Neural cell (in vitro differentiated cells): ENCODE measurements around the gene SYPL2. TPM values are rescaled to one million over a fixed set of nuclear protein-coding genes. Genes with fewer than 3 reads are reported as not detected.

Experiments used
- H2AFZ ChIP-seq: fragments of 200-600, 300-800 bp; sonication (generic), shearing (Covaris generic); 2 replicates; pipeline ENCODE4 v1.6.0; 2014; ENCODE audit warnings: low read depth, mild to moderate bottlenecking, antibody characterized with exemption, low read length, moderate library complexity
- H3F3A ChIP-seq: fragments of 200-600 bp; shearing (Covaris generic); 2 replicates; pipeline ENCODE4 v1.6.1; 2016; ENCODE audit warnings: mild to moderate bottlenecking, moderate library complexity, mixed read lengths, antibody characterized with exemption, low read length; ENCODE audit not compliant: insufficient read depth, poor library complexity, severe bottlenecking
- H3K27ac ChIP-seq: fragments of 200-600, 300-800 bp; sonication (generic), shearing (Covaris generic); 2 replicates; pipeline ENCODE4 v1.5.1; 2014; ENCODE audit warnings: mild to moderate bottlenecking, low read length, moderate library complexity
- H3K27me3 ChIP-seq: fragments of 300-800, 200-600 bp; sonication (generic), shearing (Covaris generic); 2 replicates; pipeline ENCODE4 v1.6.0; 2014; ENCODE audit warnings: mild to moderate bottlenecking, low read depth, low read length, moderate library complexity; ENCODE audit not compliant: insufficient read depth
- H3K36me3 ChIP-seq: fragments of 300-800, 200-600 bp; sonication (generic), shearing (Covaris generic); 2 replicates; pipeline ENCODE4 v1.5.1; 2014; ENCODE audit warnings: mild to moderate bottlenecking, antibody characterized with exemption, low read length, moderate library complexity; ENCODE audit not compliant: insufficient read depth
- H3K4me2 ChIP-seq: fragments of 300-800, 200-600 bp; sonication (generic), shearing (Covaris generic); 2 replicates; pipeline ENCODE4 v1.6.0; 2014; ENCODE audit warnings: mild to moderate bottlenecking, low read length
- H3K4me3 ChIP-seq: fragments of 300-800, 200-600 bp; sonication (generic), shearing (Covaris generic); 2 replicates; pipeline ENCODE4 v1.5.1; 2014; ENCODE audit warnings: mild to moderate bottlenecking, low read length, moderate library complexity
- H3K79me2 ChIP-seq: fragments of 200-600 bp; shearing (Covaris generic); replicated peaks from 2 replicates; pipeline ENCODE4 v1.6.0; 2014; ENCODE audit warnings: mild to moderate bottlenecking, low read length, moderate library complexity; ENCODE audit not compliant: insufficient read depth
- H3K9ac ChIP-seq: fragments of 300-800, 200-600 bp; sonication (generic), shearing (Covaris generic); 2 replicates; pipeline ENCODE4 v1.6.1; 2016; ENCODE audit warnings: mild to moderate bottlenecking, low read length, mixed read lengths
- H3K9me2 ChIP-seq: fragments of 200-600 bp; shearing (Covaris generic); 2 replicates; pipeline ENCODE4 v1.6.1; 2016; ENCODE audit warnings: mild to moderate bottlenecking, low read length, mixed read lengths; ENCODE audit not compliant: insufficient read depth
- H3K9me3 ChIP-seq: fragments of 200-600, 300-800 bp; sonication (generic), shearing (Covaris generic); 2 replicates; pipeline ENCODE4 v1.6.1; 2016; ENCODE audit warnings: mild to moderate bottlenecking, mixed run types, low read length, moderate library complexity, mixed read lengths
- H4K20me1 ChIP-seq: fragments of 200-600 bp; shearing (Covaris generic); 2 replicates; pipeline ENCODE4 v1.6.1; 2016; ENCODE audit warnings: mild to moderate bottlenecking, mixed run types; ENCODE audit not compliant: insufficient read depth
- EP300 ChIP-seq: fragments of 450-650 bp; conservative IDR thresholded peaks from 2 replicates; pipeline ENCODE4 v1.6.1; 2014; ENCODE audit warnings: antibody characterized with exemption, mild to moderate bottlenecking, moderate library complexity; ENCODE audit not compliant: poor library complexity, severe bottlenecking
- EZH2 ChIP-seq: fragments of 200-600, 300-800 bp; shearing (Covaris generic), sonication (generic); IDR thresholded peaks from 2 replicates; pipeline ENCODE4 v1.6.1; 2014; ENCODE audit warnings: antibody characterized with exemption, low read length, borderline replicate concordance, mild to moderate bottlenecking; ENCODE audit not compliant: insufficient read depth, poor library complexity, severe bottlenecking
- MXI1 ChIP-seq: fragments of 450-650 bp; conservative IDR thresholded peaks from 2 replicates; pipeline ENCODE4 v1.6.1; 2014; ENCODE audit warnings: antibody characterized with exemption, mild to moderate bottlenecking; ENCODE audit not compliant: poor library complexity, severe bottlenecking
- POLR2AphosphoS5 ChIP-seq: IDR thresholded peaks from 2 replicates; pipeline ENCODE4 v1.6.1; 2012
- RAD21 ChIP-seq: fragments of 450-650 bp; conservative IDR thresholded peaks from 2 replicates; pipeline ENCODE4 v1.6.1; 2014; ENCODE audit warnings: antibody characterized with exemption, mild to moderate bottlenecking, moderate library complexity
- SMC3 ChIP-seq: fragments of 450-650 bp; conservative IDR thresholded peaks from 2 replicates; pipeline ENCODE4 v1.6.1; 2014; ENCODE audit warnings: antibody characterized with exemption, mild to moderate bottlenecking, moderate library complexity; ENCODE audit not compliant: poor library complexity
- TAF1 ChIP-seq: IDR thresholded peaks from 2 replicates; pipeline ENCODE4 v1.6.1; 2012; ENCODE audit warnings: low read depth
- polyA plus RNA-seq: library from polyadenylated mRNA; depleted of rRNA; stranded (reverse); fragments of >200 nt; gene quantifications from 2 replicates; pipeline ENCODE4 v1.2.3, GENCODE V29; 2014
- TF ChIP-seq, protein P1 (sequence below): fragments of 450-650 bp; IDR thresholded peaks from 2 replicates; pipeline ENCODE4 v1.5.1; 2014; ENCODE audit warnings: antibody characterized with exemption, mild to moderate bottlenecking, moderate library complexity; ENCODE audit not compliant: poor library complexity, severe bottlenecking
- TF ChIP-seq, protein P2 (sequence below): IDR thresholded peaks from 2 replicates; pipeline ENCODE4 v1.6.1; 2012; ENCODE audit warnings: borderline replicate concordance

Gene SYPL2
- polyA plus RNA-seq, 1 donor from 2014 or later = not detected

DNA sequence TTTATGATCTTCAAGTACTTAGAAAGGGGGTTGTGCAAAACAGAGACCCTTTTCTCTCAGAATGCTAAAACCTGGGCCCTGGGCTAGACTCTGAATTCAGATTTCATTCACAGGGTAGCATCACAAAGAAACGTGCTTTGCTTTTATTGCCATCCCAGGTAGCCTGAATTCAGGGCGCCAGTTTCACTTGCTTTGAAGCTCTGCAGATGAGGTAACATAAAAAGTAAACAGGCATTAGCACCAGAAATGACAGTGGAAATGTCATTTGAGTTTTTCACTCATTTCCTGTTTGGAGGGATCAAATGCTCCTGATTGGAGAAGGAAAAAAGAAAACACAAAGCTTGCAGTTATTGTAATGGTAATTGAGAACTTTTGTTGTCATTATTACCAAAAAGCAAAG lies 2.6 kb downstream of the SYPL2 start:
- no peak for TF ChIP-seq TAF1
- no peak for TF ChIP-seq POLR2AphosphoS5
- no peak overlapping the region for H3K4me2 ChIP-seq
- H3K79me2 ChIP-seq = no peaks in the 10 kb centered on the region
- H3K4me3 ChIP-seq = no peak overlapping the region
- H3K27ac ChIP-seq = no peak overlapping the region
- no peaks in the 10 kb centered on the region for H3K9me3 ChIP-seq
- H3K9me2 ChIP-seq = no peaks in the 10 kb centered on the region
- H4K20me1 ChIP-seq = no peaks in the 10 kb centered on the region
- no peak overlapping the region for H3K9ac ChIP-seq
- H2AFZ ChIP-seq = no peak overlapping the region
- no peaks in the 10 kb centered on the region for H3K36me3 ChIP-seq
- H3K27me3 ChIP-seq = peaks cover 73% of the 10 kb centered on the region
- no peaks in the 10 kb centered on the region for H3F3A ChIP-seq

DNA sequence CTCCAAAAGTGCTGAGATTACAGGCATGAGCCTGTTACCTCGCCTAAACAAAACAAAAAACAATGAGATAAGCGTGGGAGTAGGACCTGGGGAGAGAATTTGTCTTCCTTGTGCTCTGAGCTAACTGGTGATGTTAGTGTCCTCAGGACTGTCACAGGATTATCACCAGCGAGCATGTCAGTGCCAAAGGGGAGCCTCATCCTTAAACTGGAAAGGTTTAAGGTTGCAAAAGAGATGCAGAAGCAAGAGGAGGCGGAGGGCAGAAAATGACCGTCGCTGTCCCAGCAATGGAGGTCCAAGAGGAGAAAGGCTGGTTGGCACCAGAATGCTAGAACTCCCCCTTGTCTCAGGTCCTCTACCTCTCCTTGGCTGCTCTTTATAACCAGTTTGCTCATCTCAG lies 3.9 kb downstream of the SYPL2 start:
- no peaks in the 10 kb centered on the region for H3K36me3 ChIP-seq
- H3F3A ChIP-seq = no peaks in the 10 kb centered on the region
- H3K27ac ChIP-seq = no peak overlapping the region
- no peaks in the 10 kb centered on the region for H3K9me2 ChIP-seq
- H3K27me3 ChIP-seq = peaks cover 64% of the 10 kb centered on the region
- H3K4me3 ChIP-seq = no peak overlapping the region
- no peaks in the 10 kb centered on the region for H3K79me2 ChIP-seq
- no peaks in the 10 kb centered on the region for H3K9me3 ChIP-seq
- TF ChIP-seq SMC3 (no peak), POLR2AphosphoS5 (no peak), MXI1 (no peak), EZH2 (no peak), EP300 (no peak), RAD21 (no peak), TAF1 (no peak)
- TF ChIP-seq, protein P1, sequence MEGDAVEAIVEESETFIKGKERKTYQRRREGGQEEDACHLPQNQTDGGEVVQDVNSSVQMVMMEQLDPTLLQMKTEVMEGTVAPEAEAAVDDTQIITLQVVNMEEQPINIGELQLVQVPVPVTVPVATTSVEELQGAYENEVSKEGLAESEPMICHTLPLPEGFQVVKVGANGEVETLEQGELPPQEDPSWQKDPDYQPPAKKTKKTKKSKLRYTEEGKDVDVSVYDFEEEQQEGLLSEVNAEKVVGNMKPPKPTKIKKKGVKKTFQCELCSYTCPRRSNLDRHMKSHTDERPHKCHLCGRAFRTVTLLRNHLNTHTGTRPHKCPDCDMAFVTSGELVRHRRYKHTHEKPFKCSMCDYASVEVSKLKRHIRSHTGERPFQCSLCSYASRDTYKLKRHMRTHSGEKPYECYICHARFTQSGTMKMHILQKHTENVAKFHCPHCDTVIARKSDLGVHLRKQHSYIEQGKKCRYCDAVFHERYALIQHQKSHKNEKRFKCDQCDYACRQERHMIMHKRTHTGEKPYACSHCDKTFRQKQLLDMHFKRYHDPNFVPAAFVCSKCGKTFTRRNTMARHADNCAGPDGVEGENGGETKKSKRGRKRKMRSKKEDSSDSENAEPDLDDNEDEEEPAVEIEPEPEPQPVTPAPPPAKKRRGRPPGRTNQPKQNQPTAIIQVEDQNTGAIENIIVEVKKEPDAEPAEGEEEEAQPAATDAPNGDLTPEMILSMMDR = no peak
- TF ChIP-seq, protein P2, sequence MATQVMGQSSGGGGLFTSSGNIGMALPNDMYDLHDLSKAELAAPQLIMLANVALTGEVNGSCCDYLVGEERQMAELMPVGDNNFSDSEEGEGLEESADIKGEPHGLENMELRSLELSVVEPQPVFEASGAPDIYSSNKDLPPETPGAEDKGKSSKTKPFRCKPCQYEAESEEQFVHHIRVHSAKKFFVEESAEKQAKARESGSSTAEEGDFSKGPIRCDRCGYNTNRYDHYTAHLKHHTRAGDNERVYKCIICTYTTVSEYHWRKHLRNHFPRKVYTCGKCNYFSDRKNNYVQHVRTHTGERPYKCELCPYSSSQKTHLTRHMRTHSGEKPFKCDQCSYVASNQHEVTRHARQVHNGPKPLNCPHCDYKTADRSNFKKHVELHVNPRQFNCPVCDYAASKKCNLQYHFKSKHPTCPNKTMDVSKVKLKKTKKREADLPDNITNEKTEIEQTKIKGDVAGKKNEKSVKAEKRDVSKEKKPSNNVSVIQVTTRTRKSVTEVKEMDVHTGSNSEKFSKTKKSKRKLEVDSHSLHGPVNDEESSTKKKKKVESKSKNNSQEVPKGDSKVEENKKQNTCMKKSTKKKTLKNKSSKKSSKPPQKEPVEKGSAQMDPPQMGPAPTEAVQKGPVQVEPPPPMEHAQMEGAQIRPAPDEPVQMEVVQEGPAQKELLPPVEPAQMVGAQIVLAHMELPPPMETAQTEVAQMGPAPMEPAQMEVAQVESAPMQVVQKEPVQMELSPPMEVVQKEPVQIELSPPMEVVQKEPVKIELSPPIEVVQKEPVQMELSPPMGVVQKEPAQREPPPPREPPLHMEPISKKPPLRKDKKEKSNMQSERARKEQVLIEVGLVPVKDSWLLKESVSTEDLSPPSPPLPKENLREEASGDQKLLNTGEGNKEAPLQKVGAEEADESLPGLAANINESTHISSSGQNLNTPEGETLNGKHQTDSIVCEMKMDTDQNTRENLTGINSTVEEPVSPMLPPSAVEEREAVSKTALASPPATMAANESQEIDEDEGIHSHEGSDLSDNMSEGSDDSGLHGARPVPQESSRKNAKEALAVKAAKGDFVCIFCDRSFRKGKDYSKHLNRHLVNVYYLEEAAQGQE = no peak
- H3K9ac ChIP-seq = no peak overlapping the region
- H2AFZ ChIP-seq = no peak overlapping the region
- no peak overlapping the region for H3K4me2 ChIP-seq
- H4K20me1 ChIP-seq = no peaks in the 10 kb centered on the region

DNA sequence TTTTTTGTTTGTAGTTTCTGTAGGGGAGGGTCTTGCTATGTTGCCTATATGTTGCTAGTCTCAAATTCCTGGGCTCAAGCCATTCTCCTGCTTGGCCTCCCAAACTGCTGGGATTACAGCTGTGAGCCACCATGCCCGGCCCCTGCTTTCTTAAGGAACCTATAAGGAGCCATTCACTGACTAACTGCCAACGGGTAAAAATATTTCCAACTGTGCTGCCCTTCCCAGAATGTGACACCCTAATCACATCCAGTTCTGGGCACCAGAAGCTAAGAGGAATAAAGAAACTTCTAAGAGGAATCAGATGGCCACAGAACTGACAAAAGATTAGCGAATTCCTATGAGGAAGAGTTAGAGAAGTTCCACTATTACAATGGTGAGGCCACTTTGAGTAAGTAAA lies 6.4 kb downstream of the SYPL2 start:
- TF ChIP-seq, protein P2 = no peak
- TF ChIP-seq EZH2 = no peak
- no peak for TF ChIP-seq SMC3
- TF ChIP-seq, protein P1 = no peak
- TF ChIP-seq MXI1 = no peak
- no peak for TF ChIP-seq TAF1
- TF ChIP-seq POLR2AphosphoS5 = no peak
- TF ChIP-seq RAD21 = no peak
- TF ChIP-seq EP300 = no peak
- Histone ChIP-seq H3K4me2 (no peak overlapping the region), H4K20me1 (no peaks in the 10 kb centered on the region), H3K9me2 (no peaks in the 10 kb centered on the region), H3K27ac (no peak overlapping the region), H3K9me3 (no peaks in the 10 kb centered on the region), H2AFZ (no peak overlapping the region), H3K27me3 (peaks cover 43% of the 10 kb centered on the region), H3K36me3 (no peaks in the 10 kb centered on the region), H3K79me2 (no peaks in the 10 kb centered on the region), H3K9ac (no peak overlapping the region), H3K4me3 (no peak overlapping the region), H3F3A (no peaks in the 10 kb centered on the region)
